HG03354 (cell line): ENCODE measurements around the gene GET4.
A peak's percentile ranks its signal among the peaks of the same experiment; 100 is the strongest.
"Not testable (repeated sequence)": the region's sequence is repeated elsewhere in the genome, so short reads cannot be mapped to it uniquely, and the experiment has no call there.

Source experiments
- ATAC-seq: cut with Tn5 transposase; IDR thresholded peaks from one replicate; pipeline ENCODE4 v1.9.1; 2021; ENCODE audit warnings: mild to moderate bottlenecking; ENCODE audit not compliant: unreplicated experiment, poor library complexity, severe bottlenecking

GET4 gene

GRCh38 chr7:867406-868188 lies 8.8 kb upstream of the GET4 start:
- ATAC-seq: no peak

DNA sequence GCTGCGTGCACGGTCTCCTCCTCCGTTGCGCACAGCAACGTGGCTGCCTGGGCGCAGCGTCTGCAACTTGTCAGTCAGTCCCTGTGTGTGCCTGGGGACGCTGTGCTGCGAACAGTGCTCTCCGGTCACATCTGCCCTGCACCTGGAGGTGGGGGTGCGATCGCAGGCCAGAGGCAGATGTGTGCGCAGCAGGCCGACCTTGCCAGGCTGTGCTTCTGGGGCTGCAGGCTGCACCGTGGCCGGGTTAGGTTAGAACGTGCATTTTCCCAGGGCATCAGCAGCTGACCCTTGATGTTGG lies 8.2 kb upstream of the GET4 start:
- no peak for ATAC-seq

- ATAC-seq: no peak
Measured at GRCh38 chr7:869348-869747, 7.0 kb upstream of the GET4 start.

- no peak for ATAC-seq
Measured at GRCh38 chr7:871900-872537, 4.3 kb upstream of the GET4 start.

- ATAC-seq: not testable (repeated sequence)
Measured at GRCh38 chr7:872685-873084, 3.7 kb upstream of the GET4 start.

GRCh38 chr7:873367-874002 lies 2.9 kb upstream of the GET4 start:
- ATAC-seq: peak; percentile 23

DNA sequence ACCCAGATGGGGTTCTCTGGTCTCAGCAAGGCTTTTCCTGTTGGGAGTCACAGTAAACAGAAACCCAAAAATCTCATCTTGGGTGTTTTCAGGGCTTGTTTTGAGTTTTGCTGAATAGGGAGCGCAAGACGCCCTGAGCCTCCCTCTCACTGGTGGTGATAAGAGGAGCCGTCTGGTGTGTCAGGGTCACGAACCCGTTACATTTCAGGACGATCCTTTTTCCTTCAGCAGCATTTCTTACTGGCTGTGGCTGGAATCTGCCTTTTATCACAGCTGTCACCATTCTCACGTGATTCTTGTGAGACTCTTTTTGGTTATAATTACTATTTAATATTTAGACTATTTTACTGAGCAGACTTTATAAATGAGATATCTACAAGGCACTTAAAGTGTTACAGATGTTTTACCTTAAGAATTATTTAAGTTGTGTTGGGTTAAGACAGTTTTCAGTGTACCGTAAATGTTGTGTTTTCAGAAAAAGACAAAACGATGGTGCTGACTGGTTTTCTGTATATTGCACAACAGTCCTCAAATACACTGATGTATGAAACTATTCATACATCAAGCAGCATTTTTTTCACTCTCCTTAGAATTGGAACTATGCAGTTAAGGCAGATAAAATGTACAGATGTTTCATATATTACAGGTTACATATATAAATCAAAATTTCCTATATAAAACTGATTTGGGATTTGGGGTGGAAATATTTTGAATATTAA lies 2.2 kb upstream of the GET4 start:
- ATAC-seq: no peak

GRCh38 chr7:875051-875450 lies 1.3 kb upstream of the GET4 start:
- ATAC-seq: no peak

GRCh38 chr7:875476-876076 lies 778 bp upstream of the GET4 start:
- no peak for ATAC-seq

- peak; percentile 38 for ATAC-seq
Measured at GRCh38 chr7:876972-877311, 588 bp downstream of the GET4 start.

- no peak for ATAC-seq
Measured at GRCh38 chr7:877312-878232, 1.2 kb downstream of the GET4 start.

DNA sequence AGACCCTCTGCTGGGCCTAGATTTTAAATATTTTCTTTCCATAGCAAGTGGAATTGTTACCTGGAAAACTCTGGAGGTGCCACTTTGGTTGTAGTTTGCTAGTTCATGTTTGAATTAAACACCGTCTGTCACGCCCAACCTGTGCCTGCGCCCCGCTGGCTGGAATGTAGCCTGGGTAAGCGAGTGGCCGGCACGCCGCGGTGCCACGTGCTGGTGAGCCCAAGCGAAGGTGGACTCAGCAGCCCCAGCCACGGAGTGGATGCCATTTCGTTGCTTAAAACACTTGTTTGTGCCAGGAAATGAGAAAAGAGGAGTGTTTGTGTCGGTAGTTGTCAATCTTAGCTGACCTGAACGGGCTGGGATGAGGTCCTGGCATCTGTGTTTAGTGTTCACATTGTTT lies 2.7 kb downstream of the GET4 start:
- ATAC-seq: no peak

DNA sequence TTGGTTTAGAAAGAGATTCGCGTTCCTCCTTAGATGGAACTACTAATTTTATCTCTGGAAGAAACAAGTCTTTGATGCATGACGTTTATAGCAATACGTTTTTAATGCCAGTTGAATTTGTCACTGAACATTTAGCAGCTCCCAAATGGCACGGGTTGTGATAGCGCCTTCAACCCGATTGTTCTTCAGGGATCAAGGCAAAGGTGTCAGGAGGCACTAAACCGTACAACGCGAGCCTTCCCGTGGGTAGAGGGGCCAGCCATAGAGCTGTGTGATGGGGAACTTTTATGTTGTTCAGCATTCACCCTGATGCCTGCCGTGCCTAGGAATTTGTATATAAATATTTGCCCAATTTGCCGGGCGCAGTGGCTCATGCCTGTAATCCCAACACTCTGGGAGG lies 3.4 kb downstream of the GET4 start:
- no peak for ATAC-seq

DNA sequence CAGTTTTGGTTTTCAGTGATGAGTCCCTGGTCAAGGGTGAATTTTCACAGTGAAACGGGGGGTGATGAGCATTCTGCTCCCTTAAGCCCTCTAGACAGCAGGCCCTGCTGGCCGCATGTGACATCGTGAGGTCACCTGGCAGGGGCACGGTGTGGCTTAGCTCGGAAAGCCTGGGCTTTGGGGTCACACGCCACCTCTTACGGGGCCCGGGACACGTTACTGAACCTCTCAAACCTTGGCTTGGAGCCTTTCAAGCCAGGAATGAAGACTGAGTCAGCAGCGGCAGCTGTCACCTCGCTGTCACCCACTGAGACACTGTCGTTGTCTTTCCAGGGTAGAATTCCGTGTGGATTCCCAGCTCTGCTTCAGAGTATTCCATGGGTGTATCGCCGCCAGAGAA lies 4.1 kb downstream of the GET4 start:
- no peak for ATAC-seq

DNA sequence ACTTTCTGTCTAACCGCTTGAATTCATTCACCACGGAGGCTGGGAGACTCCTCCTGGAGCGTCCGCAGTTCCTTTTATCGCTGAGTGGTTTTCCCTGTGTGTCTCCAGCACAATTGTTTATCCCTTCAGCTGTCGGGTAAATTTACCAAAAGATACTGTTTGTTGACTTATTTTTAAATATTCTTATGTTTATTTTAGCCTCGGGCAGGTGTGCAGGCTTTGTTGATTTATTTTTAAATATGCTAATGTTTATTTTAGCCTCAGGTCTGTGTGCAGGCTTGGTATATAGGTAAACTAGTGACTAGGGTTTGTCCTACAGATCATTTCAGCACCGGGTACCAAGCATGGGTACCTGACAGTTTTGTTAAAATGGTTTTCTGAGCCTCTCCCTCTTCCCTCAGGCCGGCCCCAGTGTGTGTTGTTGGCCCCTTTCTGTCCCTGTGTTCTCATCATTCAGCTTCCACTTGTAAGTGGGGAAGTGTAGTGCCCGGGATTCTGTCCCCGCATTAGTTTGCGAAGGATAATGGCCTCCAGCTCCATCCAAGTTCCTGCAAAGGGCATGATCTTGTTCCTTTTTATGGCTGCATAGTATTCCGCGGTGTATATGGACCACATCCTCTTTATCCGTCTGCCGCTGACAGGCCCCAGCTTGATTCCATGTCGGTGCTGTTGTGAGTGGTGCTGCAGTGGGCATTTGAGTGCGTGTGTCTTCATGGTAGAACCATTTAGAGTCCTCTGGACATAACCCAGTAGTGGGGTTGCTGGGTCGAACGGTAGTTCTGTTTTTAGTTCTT lies 5.3 kb downstream of the GET4 start:
- no peak for ATAC-seq

- no peak for ATAC-seq
Measured at GRCh38 chr7:882336-883035, 6.1 kb downstream of the GET4 start.

- ATAC-seq: no peak
Measured at GRCh38 chr7:883055-884021, 7.0 kb downstream of the GET4 start.
